Activated gamma-delta T cell treated with anti-CD3 and anti-CD28 coated beads, Interleukin-2, amount 50 U/mL, for 16 hours (primary cell): ENCODE data around the gene ELMO1.
A peak's percentile ranks its signal among the peaks of the same experiment; 100 is the strongest.

Source experiments
- DNase-seq: peaks from one replicate; pipeline ENCODE4 v3.0.0-alpha.2; 2020; ENCODE audit warnings: low read depth

The ELMO1 gene

GRCh38 chr7:37467002-37467401 lies 18.3 kb upstream of the ELMO1 start:
- no peak for DNase-seq

DNA sequence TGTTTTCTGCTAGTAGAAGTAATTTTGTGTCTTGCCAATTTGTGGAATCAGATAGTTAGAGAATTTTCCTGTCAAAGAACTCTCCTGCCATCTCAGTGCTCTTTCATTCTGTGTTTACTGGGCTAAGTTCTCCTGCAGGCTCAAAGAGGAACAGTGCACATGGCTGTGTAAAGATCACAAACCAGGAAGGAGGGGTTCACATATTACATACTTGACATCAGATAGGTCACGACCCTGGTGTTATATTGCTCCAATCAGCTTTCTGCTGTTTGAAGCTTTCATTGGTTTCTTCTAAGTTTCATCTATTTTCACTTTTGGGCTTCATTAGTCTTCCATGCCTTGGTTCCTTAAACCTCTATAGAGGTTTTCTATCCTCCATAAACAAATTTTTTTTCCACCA lies 13.5 kb upstream of the ELMO1 start:
- no peak for DNase-seq

DNA sequence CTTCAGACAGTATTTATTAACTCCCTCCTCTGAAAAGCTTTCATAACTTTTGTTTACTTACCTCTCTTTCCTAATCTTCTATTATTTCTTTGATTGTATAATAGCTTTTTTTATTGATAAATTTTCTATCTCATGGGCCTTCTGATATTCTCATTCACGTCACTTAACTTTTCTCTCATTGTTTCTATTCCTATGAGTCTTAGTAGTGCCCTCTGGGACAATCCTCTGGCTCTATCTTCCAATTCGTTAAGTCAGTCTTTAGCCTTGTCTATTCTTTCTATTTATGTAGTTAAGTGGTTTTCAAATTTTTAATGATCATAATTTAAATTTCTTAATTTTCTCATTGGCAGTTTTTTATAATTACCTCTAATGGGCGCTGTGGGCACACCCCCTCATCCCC lies 6.4 kb upstream of the ELMO1 start:
- DNase-seq, result no peak

DNA sequence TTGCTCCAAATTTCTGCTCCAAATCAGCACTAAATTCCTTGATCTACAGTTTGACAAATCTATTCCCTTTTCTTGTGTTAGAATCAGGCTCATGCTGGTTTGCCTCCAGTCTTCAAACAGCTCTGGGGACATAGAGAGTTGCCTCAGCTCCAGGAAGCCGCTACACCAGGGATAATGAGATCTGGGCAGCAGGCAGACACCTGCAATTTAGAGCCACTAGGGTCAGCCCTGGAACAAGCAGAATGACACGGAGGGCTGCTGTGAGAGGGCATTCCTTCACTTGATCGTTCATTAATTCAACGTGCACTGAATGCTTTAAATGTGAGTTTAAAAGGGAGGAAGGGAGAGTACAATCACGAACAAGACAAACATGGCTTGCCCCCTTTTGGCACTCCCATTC lies 3.7 kb upstream of the ELMO1 start:
- no peak for DNase-seq

GRCh38 chr7:37450035-37450434 lies 1.4 kb upstream of the ELMO1 start:
- DNase-seq, result no peak

- no peak for DNase-seq
Observed at GRCh38 chr7:37449621-37450020, 957 bp upstream of the ELMO1 start.

DNA sequence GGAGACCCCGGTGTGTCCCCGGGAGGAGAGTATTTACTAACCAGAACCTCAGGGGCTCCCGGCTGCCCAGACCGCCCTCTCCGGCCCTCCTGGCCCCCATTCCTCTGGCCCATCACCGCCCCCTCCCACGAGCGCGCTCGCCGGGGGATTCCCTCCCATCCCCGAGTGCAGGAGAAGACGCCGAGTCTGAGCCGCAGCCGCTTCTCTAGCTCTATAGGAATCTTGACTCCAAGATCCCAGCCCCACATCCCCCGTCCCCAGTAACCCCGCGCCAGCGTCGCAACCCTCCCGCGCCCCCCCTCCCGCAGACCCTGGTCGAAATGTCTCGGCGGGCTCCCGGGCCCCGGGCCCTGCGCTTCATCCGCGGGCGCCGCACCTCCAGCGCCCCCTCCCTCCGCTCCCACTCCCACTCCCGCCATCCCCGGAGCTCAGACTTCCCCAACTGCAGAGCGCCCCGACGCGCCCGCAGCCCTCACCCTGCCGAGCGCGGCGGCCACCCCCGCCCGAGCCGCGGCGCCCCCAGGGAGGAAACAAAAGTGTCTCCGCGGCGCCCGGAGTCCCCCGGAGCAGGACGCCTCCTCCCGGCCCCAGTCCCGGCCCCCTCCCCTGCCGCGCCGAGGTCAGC lies 541 bp downstream of the ELMO1 start:
- peak; percentile 22 for DNase-seq

- DNase-seq, result no peak
Observed at GRCh38 chr7:37446371-37446770, 2.3 kb downstream of the ELMO1 start.

DNA sequence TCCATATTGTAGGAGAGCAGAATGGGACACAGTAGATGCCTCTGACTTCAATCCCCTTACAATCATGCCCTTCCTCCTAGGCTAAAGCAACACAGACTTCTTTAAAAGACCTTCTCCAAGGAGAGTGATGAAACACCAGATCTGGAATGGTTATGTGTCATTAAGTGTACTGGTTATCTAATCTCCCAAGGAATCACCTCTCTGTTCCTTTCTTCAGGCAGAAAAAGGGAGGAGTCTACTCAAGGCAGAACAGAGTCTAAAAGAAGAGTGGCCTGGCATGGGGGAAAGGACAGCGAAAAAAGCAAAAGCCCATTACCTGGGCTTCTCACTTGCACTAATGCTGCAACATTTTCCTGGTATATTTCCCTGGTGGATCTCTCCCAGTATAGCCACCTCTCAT lies 2.9 kb downstream of the ELMO1 start:
- DNase-seq, result no peak

- no peak for DNase-seq
Observed at GRCh38 chr7:37445064-37445723, 3.5 kb downstream of the ELMO1 start.

- DNase-seq, result no peak
Observed at GRCh38 chr7:37443627-37444026, 5.0 kb downstream of the ELMO1 start.

DNA sequence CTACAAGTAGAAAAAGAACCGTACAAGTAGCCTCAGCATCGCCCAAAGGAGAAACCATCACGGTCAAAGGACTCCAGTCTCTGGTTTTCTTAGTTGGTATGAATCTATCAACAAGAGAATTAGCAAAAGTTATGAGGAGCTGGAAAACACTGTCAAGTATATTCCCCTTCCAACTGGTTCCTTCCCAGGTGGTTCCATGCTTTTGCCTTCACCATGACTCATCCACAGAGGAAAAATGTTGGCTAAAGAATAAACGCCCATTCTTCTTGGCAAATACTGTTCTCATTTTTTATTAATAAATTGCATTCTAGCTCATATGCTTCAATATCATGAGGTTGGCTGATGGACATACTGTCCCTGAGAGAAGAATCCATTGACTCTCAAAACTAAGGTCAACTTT lies 6.4 kb downstream of the ELMO1 start:
- DNase-seq, result no peak

GRCh38 chr7:37441816-37442215 lies 6.8 kb downstream of the ELMO1 start:
- DNase-seq, result no peak

- no peak for DNase-seq
Observed at GRCh38 chr7:37441386-37441760, 7.3 kb downstream of the ELMO1 start.

DNA sequence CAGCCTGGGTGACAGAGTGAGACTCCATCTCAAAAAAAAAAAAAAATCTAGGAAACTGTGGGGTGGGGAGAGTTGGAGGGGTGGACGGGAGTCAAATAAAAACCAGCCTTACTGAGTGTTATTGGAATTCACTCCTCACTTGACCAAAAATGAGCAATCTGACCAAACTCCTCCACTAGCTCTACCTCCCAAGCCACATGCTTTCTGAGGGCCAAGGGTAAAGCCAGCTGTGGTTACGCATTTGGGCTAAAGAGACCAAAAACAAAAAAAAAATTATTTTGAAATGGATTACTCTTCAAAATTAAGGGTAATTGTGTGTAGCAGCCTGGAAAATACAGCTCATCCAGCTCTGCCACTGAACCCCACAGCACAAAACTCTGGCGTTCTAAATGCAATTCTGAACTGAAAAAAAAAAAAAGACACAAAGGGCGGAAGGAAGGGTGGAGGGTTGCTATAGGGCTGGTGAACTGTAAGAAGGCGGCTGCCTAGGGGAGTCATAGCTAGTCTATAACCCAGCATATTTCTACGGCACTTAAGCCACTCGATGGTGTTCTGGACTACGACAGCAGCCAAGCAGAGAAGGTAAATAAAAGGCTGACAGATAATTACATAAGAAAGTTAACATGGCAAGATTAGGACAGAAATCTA lies 7.8 kb downstream of the ELMO1 start:
- DNase-seq, result no peak

DNA sequence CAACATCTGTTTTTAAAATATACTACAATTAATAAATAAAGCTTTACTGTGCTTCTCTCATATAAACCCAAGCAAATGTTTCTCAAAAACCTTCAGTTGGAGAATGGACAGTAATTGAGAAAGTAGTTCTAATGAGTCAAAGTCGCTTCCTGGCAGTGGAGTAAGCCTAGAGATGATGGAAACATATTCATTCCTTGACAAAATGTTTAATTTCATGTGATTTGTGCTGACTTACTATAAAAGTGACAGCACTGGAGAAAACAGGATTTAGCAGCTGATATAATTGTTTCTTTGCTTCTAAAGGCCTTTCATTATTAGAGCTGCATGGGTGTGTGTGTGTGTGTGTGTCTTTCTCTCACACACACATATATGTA lies 9.0 kb downstream of the ELMO1 start:
- no peak for DNase-seq

- DNase-seq, result no peak
Observed at GRCh38 chr7:37438906-37439652, 9.6 kb downstream of the ELMO1 start.

GRCh38 chr7:37435156-37435855 lies 13.4 kb downstream of the ELMO1 start:
- DNase-seq, result no peak

DNA sequence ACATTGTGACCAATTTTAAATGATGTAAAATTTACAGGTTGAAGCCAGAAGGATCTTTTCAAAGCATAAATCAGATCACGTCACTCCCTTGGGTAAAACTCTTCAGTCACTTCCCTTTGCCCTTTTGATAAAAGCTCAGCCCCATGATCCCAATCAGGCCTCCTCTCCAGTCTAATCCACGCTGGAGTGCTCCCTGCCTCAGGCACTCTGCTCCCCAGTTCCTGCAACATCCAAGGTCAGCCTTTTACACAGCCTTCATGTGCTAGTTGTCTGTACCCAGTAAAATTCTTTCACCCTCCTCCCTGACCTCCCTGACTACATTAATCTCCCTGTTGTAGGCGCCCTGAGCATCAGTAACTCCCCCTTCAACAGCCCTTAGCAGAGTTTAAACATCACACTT lies 14.1 kb downstream of the ELMO1 start:
- DNase-seq, result no peak

GRCh38 chr7:37433166-37433565 lies 15.5 kb downstream of the ELMO1 start:
- DNase-seq, result no peak

DNA sequence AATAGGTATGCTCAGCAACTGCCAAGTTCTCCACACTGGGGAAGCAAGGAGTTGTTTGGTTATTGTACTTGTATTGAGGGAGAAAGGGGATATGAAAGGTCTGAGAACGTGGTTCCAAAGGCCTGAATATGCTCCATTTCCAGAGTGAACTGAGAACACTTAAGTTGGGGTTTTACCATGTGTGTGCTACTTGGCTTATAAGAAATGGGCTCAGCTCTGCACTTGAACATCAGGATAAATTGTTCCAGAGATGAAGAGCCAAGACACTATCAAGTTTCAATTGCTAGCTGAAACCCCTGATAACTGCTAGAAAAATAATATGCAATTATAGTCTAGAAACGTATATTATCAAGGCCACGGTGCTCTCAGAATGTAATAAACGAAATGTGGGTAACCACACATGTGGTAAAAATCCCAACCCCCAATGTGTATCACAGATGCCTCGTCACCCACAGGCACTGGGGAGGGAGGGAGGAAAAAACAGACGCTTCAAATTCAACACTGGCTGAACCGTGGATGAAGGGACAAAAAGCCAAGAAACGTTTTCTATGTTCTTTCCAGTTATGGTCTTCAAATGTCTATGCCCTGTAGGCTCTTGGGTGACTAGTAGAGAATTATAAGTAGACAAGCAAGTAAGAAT lies 16.3 kb downstream of the ELMO1 start:
- DNase-seq, result no peak

- no peak for DNase-seq
Observed at GRCh38 chr7:37431413-37431812, 17.3 kb downstream of the ELMO1 start.
